HG03025 (cell line): ENCODE data around the gene ABHD13.
"Not testable (repeated sequence)": the region's sequence is repeated elsewhere in the genome, so short reads cannot be mapped to it uniquely, and the experiment has no call there.

Experiments
- ATAC-seq: cut with Tn5 transposase; IDR thresholded peaks from one replicate; pipeline ENCODE4 v1.9.1; 2021; ENCODE audit warnings: mild to moderate bottlenecking, moderate library complexity; ENCODE audit not compliant: unreplicated experiment, low FRiP score

ABHD13 gene

DNA sequence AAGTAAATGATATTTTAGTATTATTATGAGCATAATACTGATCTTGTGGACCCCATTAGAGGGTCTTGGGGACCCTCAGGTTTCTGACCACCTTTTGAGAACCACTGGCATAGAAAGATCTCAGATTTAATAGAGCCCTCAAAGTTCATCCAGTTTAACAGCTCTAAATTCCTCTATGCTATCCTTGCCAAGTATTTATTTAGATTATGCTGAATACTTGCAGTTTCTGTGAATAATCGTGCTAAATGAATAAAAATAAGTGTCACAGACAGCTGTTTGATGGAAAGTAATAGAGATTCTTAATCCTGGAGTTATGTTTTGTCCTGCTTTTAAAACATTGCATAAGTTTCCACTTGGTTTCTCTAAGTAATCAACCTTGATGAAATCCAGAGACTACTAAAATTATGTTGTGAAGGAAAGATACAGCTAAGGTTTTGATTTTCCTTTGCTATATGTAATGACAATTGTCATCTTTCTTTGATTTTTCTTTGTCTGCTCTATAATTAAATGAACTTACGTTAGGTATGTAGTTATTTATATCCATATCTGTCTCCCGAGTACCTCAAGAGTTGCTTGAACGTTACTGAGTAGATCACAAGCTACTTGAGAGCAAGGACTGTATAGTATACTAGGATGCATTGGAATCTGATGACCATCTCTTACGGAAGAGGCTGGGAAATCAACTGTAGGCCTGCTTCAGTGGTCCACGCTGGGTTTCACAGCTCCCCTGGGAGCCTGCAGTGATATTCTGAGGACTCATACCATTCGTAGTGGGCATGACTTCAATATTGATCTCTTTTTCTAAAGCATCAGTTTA, 5.7 kb downstream of the ABHD13 start:
- no peak for ATAC-seq

GRCh38 chr13:108225440-108225839, 7.2 kb downstream of the ABHD13 start:
- ATAC-seq = peak; percentile 61

- ATAC-seq = no peak
Measured at GRCh38 chr13:108226184-108226583, 8.0 kb downstream of the ABHD13 start.

GRCh38 chr13:108227651-108228272, 9.6 kb downstream of the ABHD13 start:
- no peak for ATAC-seq

- ATAC-seq = no peak
Measured at GRCh38 chr13:108230377-108230776, 12.2 kb downstream of the ABHD13 start.

- ATAC-seq = no peak
Measured at GRCh38 chr13:108249150-108249549, 31.0 kb downstream of the ABHD13 start.

DNA sequence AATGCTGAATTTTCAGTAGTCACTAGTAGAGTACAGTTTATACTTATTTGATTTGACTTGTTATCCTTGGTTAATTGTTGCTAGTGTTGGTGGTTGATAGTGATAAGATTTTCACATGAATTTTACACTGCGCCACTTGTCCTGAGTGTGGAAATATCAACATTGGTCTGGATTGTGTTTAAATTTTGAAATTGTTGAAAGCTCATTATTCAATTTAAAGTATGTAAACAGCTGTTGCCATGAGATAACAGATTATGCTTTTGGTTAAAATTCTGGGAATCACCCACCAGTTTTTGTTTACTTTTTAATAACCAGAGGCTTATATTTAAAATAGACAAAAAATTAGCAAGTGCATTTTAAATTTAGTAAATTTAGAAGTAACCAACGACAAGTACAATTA, 39.1 kb downstream of the ABHD13 start:
- no peak for ATAC-seq

- no peak for ATAC-seq
Measured at GRCh38 chr13:108263621-108264355, 45.6 kb downstream of the ABHD13 start.

DNA sequence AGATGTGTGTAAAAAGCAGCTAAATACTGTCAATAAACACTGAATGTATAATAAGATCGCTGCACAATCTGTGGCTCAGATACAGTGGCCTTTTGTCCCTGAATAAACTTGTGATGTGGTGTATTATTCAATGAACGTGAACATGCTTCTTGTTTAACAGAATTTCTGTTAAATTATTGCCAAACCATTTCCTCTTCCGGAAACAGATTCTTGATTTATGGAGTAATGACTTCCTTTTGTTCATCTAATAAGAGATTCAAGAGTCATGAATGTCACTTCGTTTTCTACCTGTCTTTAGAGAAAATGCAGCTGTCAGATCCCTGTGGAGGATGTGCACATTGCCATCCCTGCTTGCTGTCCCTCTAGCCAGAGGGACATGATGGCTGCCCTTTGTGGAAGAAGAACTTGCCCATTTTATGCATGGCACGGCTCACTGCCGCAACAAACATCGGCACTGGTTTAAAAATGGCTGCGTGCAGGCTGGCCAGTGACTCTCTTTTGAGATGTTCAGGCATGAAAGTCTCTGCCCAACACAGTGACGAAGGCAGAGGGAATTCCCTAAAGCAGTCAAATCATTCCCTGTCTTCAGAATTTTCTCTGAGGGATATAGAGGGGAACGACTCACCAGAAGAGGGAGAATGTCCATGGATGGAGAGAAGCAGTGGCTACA, 48.3 kb downstream of the ABHD13 start:
- ATAC-seq = no peak

- ATAC-seq = no peak
Measured at GRCh38 chr13:108267347-108267746, 49.2 kb downstream of the ABHD13 start.

DNA sequence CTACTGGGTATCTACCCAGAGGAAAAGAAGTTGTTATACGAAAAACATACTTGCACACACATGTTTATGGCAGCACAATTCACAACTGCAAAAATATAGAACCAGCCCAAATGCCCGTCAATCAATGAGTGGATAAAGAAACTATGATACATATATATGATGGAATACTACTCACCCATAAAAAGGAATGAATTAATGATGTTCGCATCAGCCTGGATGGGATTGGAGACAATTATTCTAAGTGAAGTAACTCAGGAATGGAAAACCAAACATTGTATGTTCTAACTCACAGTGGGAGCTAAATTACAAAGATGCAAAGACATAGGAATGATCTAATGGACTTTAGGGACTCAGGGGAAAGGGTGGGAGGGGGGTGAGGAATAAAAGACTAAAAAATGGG, 49.7 kb downstream of the ABHD13 start:
- not testable (repeated sequence) for ATAC-seq

DNA sequence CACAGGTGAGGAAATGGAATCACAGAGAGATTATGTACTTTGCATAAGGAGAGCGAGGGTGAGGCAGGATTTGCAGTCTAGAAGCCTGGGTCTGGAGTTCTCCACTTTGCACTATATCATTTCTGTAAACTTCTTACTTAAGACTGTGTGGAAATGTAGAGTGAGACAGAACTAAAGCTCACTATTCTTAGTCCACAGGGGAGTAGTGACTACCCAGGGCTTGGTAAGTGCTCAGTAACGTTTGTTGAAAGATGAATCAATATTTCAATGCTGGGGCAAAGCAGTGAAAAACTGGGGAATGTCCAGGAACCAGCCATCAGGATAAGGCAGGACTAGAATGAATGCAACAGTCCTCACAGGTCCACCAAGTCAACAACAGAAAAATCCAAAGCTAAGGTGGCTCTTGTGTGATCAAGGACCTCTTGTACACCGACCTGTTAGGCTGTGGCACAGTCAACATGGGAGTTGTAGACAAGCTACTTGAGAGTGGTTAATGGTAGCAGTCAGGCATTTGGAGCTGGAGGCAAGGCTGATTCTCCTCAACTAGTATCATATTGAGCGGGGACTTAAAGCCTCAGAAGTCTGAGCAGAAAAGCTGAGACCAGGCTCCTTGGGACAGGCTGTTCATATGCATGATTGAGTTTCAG, 50.4 kb downstream of the ABHD13 start:
- no peak for ATAC-seq

GRCh38 chr13:108269601-108270328, 51.6 kb downstream of the ABHD13 start, which contains the start of gene TNFSF13B:
Gene TNFSF13B, plus strand, starts transcription at chr13:108269718. Its CDS starts 178 bp downstream, at chr13:108269896.
- peak; percentile 82 for ATAC-seq

DNA sequence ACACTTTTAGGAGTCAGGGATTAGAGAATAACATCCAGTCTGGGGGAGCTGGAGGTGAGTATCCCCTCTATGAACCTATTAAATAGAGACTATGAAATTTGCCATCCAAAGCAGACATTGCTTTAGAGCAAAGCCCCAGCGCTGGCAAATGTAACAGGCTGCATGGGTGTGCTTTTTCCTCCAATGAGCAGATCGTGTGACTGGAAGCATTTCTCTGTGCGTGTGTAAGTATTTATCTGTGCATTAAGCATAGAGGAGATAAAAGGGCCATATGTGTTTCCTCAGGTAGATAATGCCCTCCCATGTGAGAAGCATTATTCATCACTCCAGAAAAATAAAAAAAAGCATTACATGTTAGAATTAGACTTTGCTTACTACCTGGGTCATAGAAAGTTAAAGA, 52.2 kb downstream of the ABHD13 start:
- peak; percentile 13 for ATAC-seq

GRCh38 chr13:108272333-108272732, 54.1 kb downstream of the ABHD13 start:
- no peak for ATAC-seq

- ATAC-seq = no peak
Measured at GRCh38 chr13:108273429-108274118, 55.4 kb downstream of the ABHD13 start.

DNA sequence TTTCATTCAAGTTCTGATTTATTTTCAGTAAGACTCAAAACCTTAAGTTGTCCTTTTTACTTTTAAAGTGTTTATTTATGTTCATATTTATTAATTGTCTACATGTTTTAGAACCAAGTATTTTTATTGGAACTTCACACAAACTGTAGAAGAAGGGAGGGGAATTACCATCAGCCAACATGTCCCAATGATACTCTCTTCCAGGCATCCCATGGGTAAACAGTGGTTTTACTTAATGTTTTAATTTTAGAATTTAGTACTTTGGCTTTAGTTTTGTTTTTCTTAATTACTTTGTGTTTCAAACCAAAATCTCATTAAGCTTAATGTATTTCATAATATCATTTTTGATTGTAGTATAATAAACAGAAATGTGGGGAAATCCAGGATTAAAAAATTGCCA, 56.5 kb downstream of the ABHD13 start:
- no peak for ATAC-seq

- no peak for ATAC-seq
Measured at GRCh38 chr13:108276060-108276459, 57.9 kb downstream of the ABHD13 start.

DNA sequence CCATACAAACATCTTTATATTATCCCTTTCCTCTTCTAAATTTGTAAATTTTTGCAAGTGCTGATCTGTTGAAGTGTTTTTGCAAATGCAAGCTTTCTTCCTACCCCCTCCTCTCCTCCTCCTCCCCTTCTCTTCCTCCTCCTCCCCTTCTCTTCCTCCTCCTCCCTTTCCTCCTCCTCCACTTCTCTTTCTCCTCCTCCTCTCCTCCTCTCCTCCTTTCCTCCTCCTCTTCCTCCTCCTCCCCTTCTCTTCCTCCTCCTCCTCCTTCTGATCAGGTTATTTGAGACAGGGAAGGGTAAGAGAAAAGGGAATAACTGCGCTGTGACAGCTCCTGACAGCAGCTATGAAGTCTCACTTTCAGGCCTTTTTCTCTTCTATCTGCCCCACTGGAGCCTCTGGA, 60.3 kb downstream of the ABHD13 start:
- ATAC-seq = no peak
